Liver (tissue), 3 donors: Measurements from ENCODE around the gene PPP2CA.

Experiments
- ATF3 ChIP-seq: IDR thresholded peaks from 2 replicates; pipeline ENCODE4 v1.6.1; 2016; ENCODE audit warnings: antibody characterized with exemption
- CTCF ChIP-seq: fragments of 150-350 bp; IDR thresholded peaks from 2 replicates; pipeline ENCODE4 v1.5.1; 2017; ENCODE audit warnings: improper control_type of control experiment, low read depth, low read length; ENCODE audit not compliant: missing input control
- FOXA1 ChIP-seq: IDR thresholded peaks from 2 replicates; pipeline ENCODE4 v1.6.1; 2016; ENCODE audit warnings: antibody characterized with exemption
- FOXA2 ChIP-seq: IDR thresholded peaks from 2 replicates; pipeline ENCODE4 v1.6.1; 2016; ENCODE audit warnings: antibody characterized with exemption
- REST ChIP-seq: IDR thresholded peaks from 2 replicates; pipeline ENCODE4 v1.6.1; 2016; ENCODE audit warnings: antibody characterized with exemption, mild to moderate bottlenecking
- RXRA ChIP-seq, 2 donors: IDR thresholded peaks; 2 replicates each; pipeline ENCODE4 v1.6.1; 2017 to 2018; ENCODE audit warnings: antibody characterized with exemption in 2 of 2, mild to moderate bottlenecking in 1 of 2
- TAF1 ChIP-seq: conservative IDR thresholded peaks from 2 replicates; pipeline ENCODE4 v1.6.1; 2016; ENCODE audit warnings: antibody characterized with exemption, mild to moderate bottlenecking
- YY1 ChIP-seq: IDR thresholded peaks from 2 replicates; pipeline ENCODE4 v1.6.1; 2016; ENCODE audit warnings: antibody characterized with exemption, mild to moderate bottlenecking
- ZBTB33 ChIP-seq: IDR thresholded peaks from 2 replicates; pipeline ENCODE4 v1.6.1; 2016; ENCODE audit warnings: antibody characterized with exemption
- TF ChIP-seq, protein P1 (sequence below): IDR thresholded peaks from 2 replicates; pipeline ENCODE4 v1.6.1; 2016; ENCODE audit warnings: antibody characterized with exemption
- donor health status: healthy.
- donor health status: healthy.

- no peak for TF ChIP-seq CTCF
- no peak for TF ChIP-seq FOXA2
- TF ChIP-seq ZBTB33, result no peak
- TF ChIP-seq REST, result no peak
- TF ChIP-seq, protein P1, sequence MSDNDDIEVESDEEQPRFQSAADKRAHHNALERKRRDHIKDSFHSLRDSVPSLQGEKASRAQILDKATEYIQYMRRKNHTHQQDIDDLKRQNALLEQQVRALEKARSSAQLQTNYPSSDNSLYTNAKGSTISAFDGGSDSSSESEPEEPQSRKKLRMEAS, result no peak
- TF ChIP-seq TAF1, result no peak
- no peak for TF ChIP-seq ATF3
- no peak for TF ChIP-seq FOXA1
- TF ChIP-seq RXRA (IDR thresholded peaks at IDR 0.05), result no peak
- no peak for TF ChIP-seq YY1
Observed at GRCh38 chr5:134227776-134228175, 1.9 kb upstream of the PPP2CA start.
